AG04450 (cell line): ENCODE results near the gene DAAM2. TPM values are rescaled to one million over a fixed set of nuclear protein-coding genes. Genes with fewer than 3 reads are reported as not detected.

Experiments
- CTCF ChIA-PET: fragments of 300-600, 350-600 bp; formaldehyde crosslinking; extraction: SDS; loops from one replicate; lab custom pipeline; 2022; ENCODE audit warnings: antibody characterized with exemption, inconsistent platforms; lab: Charles Lee
- POLR2A ChIA-PET: fragments of 350-600 bp; formaldehyde crosslinking; extraction: SDS; loops from one replicate; lab custom pipeline; 2021; ENCODE audit warnings: antibody characterized with exemption, inconsistent platforms; lab: Yijun Ruan, JAX
- DNase-seq: peaks from one replicate; pipeline ENCODE4 v3.0.0-alpha.2; 2011; ENCODE audit warnings: low read depth, low spot score
- H3K27ac ChIP-seq: one replicate; pipeline ENCODE4 v1.5.1; 2012; ENCODE audit warnings: low read depth, low read length, control low read depth
- H3K27me3 ChIP-seq: one replicate; pipeline ENCODE4 v1.6.0; 2012; ENCODE audit warnings: low read length; ENCODE audit not compliant: control insufficient read depth, insufficient read depth
- H3K4me3 ChIP-seq: 2 replicates; pipeline ENCODE4 v1.5.1; 2011; ENCODE audit warnings: mild to moderate bottlenecking, low read depth, low read length, control low read depth
- H3K9me3 ChIP-seq: 2 replicates; pipeline ENCODE4 v1.5.1; 2012; ENCODE audit warnings: low read length; ENCODE audit not compliant: control insufficient read depth, insufficient read depth
- polyA plus RNA-seq: library from polyadenylated mRNA; depleted of rRNA; stranded (reverse); fragments of >200 nt; gene quantifications from 2 replicates; pipeline ENCODE4 v1.2.3, GENCODE V29; 2011
- TF ChIP-seq, protein P1 (sequence below): IDR thresholded peaks from 2 replicates; pipeline ENCODE4 v1.5.1; 2011; ENCODE audit warnings: low read depth, low read length, control low read depth, inconsistent platforms

The DAAM2 gene
- polyA plus RNA-seq, 1 experiment = 2.9 TPM

- TF ChIP-seq, protein P1, sequence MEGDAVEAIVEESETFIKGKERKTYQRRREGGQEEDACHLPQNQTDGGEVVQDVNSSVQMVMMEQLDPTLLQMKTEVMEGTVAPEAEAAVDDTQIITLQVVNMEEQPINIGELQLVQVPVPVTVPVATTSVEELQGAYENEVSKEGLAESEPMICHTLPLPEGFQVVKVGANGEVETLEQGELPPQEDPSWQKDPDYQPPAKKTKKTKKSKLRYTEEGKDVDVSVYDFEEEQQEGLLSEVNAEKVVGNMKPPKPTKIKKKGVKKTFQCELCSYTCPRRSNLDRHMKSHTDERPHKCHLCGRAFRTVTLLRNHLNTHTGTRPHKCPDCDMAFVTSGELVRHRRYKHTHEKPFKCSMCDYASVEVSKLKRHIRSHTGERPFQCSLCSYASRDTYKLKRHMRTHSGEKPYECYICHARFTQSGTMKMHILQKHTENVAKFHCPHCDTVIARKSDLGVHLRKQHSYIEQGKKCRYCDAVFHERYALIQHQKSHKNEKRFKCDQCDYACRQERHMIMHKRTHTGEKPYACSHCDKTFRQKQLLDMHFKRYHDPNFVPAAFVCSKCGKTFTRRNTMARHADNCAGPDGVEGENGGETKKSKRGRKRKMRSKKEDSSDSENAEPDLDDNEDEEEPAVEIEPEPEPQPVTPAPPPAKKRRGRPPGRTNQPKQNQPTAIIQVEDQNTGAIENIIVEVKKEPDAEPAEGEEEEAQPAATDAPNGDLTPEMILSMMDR = no peak
- CTCF ChIA-PET = interaction anchor here (0.6 to 1.0 kb wide), 2 partner anchors 30 to 60 kb away, joined by 3 to 4 read pairs; no protein-coding TSS in a partner anchor
- POLR2A ChIA-PET = interaction anchor here (0.7 kb wide), 1 partner anchor 11 kb away, joined by 6 read pairs; the partner anchor contains the start of gene MOCS1
These were observed 131.2 kb downstream of the DAAM2 start for GRCh38 chr6:39923394-39923793.

DNA sequence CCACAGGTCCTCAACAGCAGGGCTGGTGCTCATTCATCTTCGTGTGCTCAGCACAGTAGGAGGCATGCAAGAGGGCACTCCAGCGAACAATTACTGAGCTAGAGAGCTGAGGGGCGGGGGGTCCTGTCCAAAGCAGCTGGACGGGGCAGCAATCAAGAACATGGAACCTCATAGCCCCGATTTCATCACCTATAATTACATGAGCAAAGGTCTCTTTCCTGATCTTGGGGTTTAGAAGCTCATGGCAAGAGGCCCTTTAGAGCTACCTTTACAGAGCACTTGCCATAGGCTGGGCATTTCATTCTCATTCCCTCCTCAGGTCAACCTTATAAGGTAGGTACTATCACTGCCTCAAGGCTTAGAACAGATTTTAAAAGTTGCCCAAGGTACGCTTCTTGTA, 131.7 kb downstream of the DAAM2 start:
- no peak overlapping the region for H3K4me3 ChIP-seq
- TF ChIP-seq, protein P1 = no peak
- H3K9me3 ChIP-seq = no peaks in the 10 kb centered on the region; the same call in 1 of the 2 replicates
- ChIA-PET CTCF (interaction anchor here (0.6 to 1.0 kb wide), 2 partner anchors 31 to 60 kb away, joined by 3 to 4 read pairs; no protein-coding TSS in a partner anchor), POLR2A (interaction anchor here (0.7 kb wide), 1 partner anchor 10 kb away, joined by 6 read pairs; the partner anchor contains the start of gene MOCS1)
- H3K27ac ChIP-seq = no peak overlapping the region
- no peak for DNase-seq
- no peaks in the 10 kb centered on the region for H3K27me3 ChIP-seq

More at GRCh38 chr6:39923394-39923793, 131.2 kb downstream of the DAAM2 start:
- Histone ChIP-seq H3K27me3 (no peaks in the 10 kb centered on the region), H3K9me3 (no peaks in the 10 kb centered on the region; the same call in 1 of the 2 replicates), H3K27ac (no peak overlapping the region), H3K4me3 (no peak overlapping the region)
- no peak for DNase-seq

DNA sequence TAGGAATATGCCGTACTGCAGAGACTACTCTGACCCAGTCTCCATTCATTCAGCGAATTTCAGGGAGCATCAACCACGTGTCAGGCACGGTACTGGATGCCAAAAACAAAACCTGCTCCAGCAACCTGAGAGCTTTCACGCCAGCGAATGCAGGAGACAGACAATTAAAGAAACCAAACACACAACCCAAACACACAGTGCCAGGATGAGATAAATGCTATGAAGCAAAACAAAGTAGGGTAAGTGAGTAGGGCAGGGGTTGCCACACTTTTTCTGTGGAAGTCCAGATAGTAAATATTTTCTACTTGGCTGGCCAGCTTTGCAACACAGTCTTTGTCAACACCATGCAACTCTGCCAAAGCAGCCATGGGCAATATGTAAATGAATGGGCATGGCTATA, 132.1 kb downstream of the DAAM2 start:
- TF ChIP-seq, protein P1 = no peak
- H3K27ac ChIP-seq = no peak overlapping the region
- no peak for DNase-seq
- no peak overlapping the region for H3K4me3 ChIP-seq
- POLR2A ChIA-PET = no interaction called here
- no peaks in the 10 kb centered on the region; the same call in 1 of the 2 replicates for H3K9me3 ChIP-seq
- no peaks in the 10 kb centered on the region for H3K27me3 ChIP-seq
- CTCF ChIA-PET = no interaction called here

- TF ChIP-seq, protein P1 = no peak
- POLR2A ChIA-PET = no interaction called here
- H3K4me3 ChIP-seq = no peak overlapping the region
- DNase-seq = no peak
- H3K27ac ChIP-seq = no peak overlapping the region
- no peaks in the 10 kb centered on the region for H3K27me3 ChIP-seq
- H3K9me3 ChIP-seq = no peaks in the 10 kb centered on the region; the same call in 1 of the 2 replicates
- CTCF ChIA-PET = no interaction called here
These were observed 133.2 kb downstream of the DAAM2 start for GRCh38 chr6:39925191-39925930.

DNA sequence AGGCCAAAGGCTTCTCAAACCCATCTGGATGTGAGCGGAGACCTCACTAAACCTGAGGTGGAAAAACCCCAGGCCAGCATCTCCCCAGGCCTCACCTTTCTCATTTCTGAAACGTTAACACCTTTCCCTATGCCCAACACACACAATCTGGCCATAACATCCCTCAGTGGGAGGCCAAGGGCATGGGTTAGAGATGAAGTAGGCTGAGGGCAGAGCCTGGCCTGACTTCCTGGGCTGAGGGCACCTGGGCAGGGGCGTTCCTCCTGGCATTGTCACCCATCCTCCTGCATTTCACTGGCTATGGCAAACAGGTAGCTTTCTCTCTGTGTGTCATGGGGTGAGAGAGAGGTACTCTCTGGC, 133.7 kb downstream of the DAAM2 start:
- no peak overlapping the region for H3K4me3 ChIP-seq
- no peaks in the 10 kb centered on the region for H3K27me3 ChIP-seq
- TF ChIP-seq, protein P1 = no peak
- no peak overlapping the region for H3K27ac ChIP-seq
- POLR2A ChIA-PET = no interaction called here
- no peaks in the 10 kb centered on the region; the same call in 1 of the 2 replicates for H3K9me3 ChIP-seq
- DNase-seq = no peak
- CTCF ChIA-PET = no interaction called here
